HuH-7.5 (cell line): ENCODE measurements around the gene GRAMD2A.
A peak's percentile ranks its signal among the peaks of the same experiment; 100 is the strongest.
"Not testable (repeated sequence)": the region's sequence is repeated elsewhere in the genome, so short reads cannot be mapped to it uniquely, and the experiment has no call there.

Experiments
- DNase-seq: peaks from one replicate; pipeline ENCODE4 v3.0.0; 2011; ENCODE audit warnings: low spot score

The GRAMD2A gene

DNA sequence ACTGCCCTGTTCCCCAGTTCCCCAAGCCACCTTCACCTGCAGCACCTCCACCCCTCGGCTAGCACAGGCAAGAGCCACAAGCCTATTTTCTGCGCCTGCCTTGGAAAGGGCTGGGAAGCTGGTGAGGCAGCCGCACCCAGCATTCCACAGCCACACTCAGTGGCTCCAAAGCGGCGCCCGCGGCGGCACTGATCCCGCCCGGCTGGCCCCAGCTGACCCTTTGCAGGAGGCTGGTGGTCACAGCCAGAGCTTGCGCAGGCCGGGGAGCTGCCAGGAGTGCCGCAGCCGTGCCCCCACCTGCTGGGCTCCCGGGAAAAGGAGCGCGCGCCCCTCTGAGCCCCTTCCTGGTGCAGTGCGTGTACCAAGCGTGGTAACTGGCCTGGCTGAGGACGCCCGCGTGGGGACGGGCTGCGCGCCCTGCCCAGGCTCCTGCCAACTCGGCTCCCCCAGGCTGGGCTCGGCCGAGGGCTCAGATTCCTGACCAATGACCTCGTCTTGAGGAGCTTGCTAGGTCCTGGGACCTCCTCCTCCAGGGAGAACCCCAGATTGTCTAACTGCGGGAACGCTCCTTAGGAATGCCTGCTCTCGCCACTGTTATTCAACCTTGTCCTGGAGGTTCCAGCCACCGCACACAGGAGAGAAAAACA, 13.3 kb downstream of the GRAMD2A start:
- peak; percentile 93 for DNase-seq

DNA sequence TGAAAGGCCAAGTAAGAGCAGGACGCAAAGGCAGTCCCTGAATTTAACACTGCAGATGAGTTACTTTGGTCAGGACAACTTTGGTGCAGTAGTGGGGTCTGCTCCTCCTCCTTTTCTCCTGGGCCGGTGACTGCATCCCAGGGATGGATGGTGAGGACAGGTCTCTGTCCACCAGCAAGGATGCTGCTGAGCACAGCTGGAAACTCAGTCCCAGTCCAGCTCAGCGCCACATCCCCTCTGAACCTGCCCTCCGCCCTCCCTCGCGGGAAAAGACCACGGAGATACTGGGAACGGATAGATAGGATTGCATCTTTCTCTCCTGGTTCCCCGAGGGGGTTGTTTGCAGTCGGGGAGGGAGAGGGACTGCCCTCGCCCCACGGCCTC, 13.8 kb downstream of the GRAMD2A start:
- DNase-seq = peak; percentile 44

DNA sequence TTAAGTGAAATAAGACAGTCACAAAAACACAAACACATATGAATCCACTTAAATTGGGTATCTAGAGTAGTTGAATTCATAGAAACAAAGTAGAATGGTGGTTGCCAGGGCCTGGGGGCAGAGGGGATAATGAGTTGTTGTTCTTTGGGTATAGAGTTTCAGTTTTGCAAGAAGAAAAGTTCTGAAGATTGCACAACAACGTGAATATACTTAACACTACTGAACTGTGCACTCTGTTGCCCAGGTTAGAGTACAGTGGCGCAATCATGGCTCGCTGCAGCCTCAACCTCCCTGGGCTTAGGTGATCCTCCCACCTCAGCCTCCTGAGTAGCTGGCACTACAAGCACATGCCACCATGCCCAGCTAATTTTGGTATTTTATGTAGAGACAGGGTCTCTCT, 14.9 kb downstream of the GRAMD2A start:
- peak; percentile 66 for DNase-seq

DNA sequence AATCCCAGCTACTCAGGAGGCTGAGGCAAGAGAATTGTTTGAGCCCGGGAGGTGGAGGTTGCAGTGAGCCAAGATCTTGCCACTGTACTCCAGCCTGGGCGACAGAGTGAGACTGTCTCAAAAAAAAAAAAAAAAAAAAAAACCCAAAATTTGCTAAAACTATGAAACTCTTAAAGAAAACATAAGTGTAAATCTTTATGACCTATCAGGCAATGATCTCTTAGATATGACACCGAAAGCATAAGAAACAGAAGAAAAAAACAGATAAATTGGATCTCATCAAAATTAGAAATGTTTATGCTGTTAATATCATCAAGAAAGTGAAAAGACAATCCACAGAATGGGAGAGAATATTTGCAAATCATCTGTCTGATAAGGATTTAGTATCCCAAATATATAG, 15.3 kb downstream of the GRAMD2A start:
- DNase-seq = no peak

DNA sequence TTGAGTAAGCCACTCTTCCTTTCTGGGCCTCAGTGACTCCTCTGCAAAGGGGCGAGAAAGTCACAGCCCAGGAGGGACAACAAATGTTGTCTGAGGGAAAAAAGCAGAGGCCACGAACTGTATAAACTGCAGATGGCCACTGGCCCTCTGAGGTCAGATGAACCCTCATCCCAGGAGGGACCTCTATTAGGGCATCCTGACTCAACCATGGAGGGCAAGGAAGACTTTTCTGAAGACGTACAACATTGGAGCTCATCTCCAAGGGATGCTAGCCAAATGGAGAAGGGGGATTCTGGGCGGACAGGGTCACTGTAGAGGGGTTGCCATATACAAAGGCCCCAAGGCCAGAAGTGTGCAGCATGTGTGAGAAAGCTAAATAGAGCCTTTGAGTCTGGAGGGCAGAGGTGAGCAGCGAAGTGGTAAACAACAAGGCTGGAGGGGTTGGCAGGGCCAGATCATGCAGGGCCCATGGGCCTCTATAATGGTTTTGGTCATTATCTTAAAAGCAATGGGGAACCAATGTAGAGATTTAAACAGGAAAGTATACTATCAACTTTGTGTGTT, 16.7 kb downstream of the GRAMD2A start:
- DNase-seq = no peak

DNA sequence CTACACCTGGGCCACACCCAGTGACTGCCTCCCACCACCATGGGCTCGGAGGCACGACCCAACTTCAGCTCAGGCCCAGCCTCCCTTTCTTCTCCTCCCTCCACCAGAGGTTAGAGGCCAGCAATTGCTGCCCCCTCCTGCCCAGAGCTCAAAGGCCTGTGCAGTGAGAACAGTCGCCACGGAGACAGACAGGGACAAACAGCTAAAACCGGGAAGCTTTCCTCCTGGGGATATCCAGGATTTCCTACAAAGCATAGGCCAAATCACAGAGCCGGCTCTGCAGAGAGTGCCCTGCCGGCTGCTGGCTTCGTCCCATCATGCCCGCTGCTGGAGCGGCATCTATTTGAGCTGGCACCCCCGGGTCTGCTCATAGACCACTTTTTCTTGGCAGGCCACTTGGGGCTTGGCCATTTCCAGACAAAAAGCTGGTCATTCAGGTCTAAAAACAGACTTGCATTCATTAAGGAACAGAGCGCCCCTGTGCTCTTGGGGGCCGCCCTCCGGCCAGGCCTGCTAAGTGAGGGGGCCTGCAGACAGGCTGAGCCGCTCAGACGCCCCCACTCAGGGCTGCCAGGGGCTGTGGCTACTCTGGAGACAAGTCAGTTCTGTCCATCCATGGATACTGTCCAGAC, 17.5 kb downstream of the GRAMD2A start:
- peak; percentile 59 for DNase-seq

DNA sequence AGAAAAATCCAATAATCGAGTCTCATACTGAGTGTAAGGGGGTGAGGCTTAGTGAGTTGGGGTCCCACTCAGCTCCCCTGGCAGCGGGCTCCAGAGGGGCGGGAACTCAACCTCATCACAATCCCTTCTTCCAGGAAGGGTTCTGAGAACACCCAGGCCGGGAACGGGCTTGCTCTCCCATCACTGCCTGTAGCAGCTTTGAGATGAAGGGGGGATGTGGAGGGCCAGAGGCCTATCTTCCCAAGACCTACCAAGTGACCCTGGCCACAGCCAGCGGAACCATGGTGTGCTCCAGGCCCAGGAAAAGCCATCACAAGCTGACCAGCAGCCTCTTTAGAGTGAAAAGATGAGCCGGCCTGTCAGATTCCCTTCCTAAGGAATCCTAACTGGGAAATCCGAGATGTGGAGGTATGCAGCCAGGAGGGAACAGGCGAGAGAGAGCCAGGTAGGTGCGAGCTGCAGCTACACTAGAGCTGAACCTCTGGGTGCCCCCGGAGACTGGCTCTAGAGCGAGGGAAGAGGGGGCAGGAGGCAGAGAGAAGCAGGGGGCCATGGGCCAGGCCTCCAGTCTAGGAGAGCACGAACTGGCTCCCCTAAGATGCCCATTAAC, 18.5 kb downstream of the GRAMD2A start:
- DNase-seq = no peak

DNA sequence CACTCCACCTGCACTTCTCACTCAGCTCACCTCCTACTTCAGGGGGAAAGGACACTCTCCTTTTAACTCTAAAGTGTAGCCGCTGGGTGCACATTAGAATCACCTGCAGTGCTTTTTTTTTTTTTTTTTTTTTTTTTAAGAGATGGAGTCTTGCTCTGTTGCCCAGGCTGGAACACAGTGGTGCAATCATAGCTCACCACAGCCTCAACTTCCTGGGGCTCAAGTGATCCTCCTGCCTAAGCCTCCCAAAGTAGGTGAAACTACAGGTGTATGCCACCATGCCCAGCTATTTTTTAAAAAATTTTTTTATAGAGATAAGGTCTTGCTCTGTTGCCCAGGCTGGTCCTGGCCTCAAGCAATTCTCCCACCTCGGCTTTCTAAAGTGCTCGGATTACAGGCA, 20.8 kb downstream of the GRAMD2A start:
- no peak for DNase-seq

DNA sequence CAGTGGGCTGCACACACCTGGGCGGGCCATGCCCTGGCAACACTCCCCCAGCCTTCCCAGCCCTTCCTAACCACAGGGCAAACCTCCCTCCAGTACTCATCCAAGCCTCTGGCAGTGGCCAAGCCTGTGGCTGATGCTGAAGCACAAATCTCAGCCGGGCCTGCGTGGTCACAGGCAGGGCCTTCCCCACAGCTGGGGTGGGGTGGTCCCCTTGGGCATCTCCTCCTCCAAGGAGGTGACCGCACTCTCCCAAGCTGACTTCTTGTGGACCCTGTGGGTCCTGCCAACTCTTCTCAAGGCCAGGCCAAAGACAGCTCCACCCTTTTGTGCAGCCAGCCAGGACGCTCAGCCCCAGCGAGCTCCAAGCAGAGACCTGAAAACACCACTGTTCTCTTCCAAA, 21.4 kb downstream of the GRAMD2A start:
- no peak for DNase-seq

DNA sequence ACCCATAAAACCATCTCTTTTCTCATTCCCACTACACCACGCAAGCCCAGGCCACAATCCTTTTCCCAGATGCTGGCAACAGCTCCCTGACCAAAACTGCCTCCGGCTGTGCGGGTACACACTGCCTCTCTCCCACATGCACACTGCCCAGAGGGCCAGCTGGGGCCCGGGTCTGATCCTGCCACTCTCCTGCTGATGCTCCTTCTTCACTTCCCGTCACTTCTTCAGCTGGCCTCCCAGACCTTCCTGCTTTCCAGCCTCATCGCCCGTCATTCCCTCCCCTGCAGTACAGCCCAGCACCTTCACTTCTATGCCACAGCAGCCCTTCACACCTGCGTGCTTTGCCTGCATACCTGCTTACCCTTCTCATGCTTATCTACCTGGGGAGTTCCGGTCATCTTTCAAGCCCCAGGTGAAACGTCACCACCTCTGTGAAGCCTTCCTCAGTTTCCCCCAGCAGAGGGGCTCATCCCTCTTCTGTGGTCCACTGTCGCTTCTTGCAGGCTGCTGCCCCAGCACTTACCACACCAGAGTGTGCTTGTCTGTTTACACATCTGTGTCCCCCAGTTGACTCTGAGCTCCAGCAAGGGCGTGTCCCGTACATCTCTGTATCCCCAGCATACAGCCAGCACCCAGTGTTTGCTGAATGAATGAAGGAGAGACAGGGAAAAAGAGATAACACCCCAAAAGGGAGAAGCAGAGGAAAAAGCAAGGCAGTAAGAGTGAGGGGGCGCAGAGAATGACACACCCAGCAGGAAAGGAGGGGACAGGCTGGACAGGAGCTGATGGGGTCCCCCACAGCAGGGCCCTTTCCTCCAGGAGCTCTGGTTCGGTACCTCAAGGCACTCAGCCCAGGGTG, 22.2 kb downstream of the GRAMD2A start:
- DNase-seq = no peak

DNA sequence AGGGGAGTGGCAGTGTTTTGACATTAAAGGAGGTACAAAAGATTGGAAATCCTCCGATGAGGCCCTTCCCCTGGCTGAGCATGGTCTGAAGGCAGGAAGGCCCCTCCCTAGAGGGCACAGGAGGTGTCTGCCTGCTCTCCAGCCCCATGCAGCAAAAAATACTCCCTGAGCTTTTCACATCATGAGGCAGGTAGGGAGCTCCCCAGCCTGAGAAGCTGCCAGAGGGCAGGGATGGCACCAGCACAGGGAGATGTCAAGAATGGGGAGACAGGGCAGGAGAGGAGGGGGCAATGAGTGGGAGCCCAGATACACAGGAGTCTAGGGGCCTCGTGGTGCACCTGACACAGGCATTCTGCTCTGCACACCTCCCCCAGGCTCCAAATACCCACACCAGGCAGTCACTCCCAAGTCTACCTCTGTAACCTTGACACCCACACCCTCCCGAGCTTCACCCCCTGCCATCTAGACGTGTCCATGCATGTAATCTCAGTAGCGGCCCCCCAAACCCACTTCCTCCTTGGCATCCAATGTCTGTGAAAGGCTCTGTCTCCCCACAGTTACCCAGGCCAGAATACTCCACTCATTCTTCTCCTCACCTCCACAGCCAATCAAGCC, 22.9 kb downstream of the GRAMD2A start:
- DNase-seq = no peak

DNA sequence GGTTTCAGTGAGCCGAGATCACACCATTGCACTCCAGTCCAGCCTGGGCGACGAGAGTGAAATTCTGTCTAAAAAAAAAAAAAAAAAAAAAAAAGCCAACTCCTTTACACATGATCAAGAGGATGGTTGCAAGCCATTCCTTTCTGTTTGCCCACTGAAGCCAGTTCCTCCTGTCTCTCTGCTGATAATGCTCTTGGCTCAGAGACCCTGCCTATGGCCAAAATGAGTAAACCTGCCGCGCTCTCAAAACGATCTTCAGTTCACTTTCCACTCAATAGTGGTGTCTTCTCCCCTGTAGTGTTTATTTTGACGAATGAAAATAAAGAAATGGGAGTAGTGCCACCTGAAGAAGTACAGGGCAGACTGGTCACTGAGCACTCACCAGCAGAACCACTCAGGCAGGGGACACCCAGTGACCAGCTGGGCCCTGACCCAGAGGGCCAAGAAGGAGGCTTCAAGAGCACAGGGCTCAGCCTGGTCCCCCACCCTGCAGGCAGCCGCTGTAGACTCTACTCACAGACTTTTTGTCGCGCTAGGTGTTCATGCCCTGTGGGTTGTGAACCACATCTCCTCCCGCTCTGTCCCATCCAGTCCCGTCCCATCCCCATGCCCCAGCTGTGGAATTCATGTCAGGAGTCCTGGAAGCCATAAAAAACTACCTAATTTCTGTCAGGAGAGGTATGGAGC, 23.6 kb downstream of the GRAMD2A start:
- DNase-seq = no peak

DNA sequence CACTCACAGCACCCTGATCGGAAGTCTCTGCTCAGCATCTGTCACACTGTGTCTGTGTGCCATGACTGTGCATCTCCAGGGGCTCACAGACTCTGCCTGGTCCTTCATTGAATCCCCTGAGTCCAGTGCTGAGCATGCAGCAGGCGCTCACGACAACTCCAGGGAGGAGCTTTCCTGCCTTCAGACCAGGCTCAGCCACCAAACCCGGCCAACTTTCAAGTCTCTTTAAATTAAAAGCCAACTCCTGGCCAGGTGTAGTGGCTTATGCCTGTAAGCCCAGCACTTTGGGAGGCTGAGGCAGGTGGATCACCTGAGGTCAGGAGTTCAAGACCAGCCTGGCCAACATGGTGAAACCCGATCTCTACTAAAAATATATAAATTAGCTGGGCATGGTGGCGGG, 24.2 kb downstream of the GRAMD2A start:
- DNase-seq = no peak

DNA sequence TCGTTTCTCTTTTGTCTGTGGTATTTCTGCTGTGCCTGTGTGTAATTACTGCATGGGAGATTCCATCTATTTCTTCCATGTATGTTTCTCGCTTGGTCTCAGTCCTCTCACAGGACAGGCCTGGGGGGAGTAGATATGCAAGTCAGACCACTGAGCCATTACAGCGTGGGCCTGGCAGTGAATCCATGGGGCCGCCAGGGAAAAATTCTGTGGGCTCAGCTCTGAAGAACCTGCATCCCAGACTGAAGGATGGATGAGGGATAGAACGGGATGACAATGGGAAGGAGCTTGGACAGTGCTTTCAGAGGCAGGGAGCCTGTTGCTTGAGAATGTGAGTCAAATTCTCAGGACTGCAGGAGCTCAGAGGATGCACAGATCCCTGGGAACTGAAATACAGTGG, 24.8 kb downstream of the GRAMD2A start:
- DNase-seq = no peak

DNA sequence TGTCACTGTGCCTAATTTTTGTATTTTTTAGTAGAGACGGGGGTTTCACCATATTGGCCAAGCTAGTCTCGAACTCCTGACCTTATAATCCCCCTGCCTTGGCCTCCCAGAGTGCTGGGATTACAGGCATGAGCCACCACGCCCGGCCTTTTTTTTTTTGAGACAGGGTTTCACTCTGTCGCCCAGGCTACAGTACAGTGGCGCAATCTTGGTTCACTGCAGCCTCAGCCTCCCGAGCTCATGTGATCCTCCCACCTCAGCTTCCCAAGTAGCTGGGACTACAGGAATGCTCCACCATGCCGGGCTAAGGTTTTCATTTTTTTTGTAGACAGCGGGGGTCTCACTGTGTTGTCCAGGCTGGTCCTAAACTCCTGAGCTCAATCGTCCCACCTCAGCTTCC, 25.6 kb downstream of the GRAMD2A start:
- DNase-seq = not testable (repeated sequence)

DNA sequence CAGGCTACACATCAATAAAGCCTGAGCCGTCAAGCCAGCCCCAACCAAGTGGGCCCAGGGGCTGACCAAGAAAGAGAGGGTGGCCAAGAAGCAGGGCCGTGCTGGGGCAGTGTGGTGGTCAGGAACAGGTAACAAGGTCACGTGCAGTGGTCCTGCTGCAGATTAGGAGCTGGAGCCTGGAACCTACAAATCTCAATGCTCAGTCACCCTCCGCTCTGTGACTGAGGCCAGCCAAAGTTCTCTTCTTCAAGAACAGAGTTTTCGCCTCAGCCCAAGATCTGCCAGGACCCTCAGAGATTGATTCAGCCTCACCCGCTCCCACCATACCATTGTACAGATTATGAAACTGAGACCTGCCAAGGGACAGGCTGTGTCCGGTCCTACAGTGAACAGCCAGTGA, 26.9 kb downstream of the GRAMD2A start:
- DNase-seq = no peak

DNA sequence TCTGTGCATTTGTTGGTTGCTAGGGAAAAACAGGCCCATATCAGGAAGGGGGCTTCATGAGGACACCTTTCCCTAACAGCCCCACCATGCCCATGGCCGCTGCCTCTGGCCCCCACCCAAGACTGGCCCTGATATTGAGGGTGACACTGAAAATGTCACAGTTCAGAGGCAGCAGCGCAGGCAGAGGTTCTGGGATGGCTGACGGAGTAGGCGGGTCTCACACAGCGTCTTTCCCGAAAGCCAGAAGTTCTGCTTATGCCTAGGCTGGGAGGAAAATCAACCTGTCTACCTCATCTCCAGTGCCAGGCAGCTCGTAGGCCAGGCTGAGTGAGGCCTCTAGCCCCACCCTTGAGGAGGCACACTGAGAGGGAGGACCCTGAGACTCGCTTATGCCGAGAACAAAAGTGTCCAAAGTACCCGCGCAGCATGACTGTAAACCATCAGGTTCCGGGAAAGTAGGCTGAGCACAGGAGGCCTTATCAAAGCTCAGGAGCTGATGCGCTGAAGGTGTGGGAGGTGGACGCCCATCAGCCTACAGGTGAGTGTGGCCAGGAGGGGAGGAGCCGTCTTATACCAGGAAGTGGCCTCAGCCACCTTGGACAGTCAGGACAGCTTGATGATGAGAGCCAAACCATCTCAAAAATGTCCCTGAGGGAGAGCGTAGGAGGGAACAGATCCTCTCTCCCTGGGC, 27.5 kb downstream of the GRAMD2A start:
- no peak for DNase-seq

DNA sequence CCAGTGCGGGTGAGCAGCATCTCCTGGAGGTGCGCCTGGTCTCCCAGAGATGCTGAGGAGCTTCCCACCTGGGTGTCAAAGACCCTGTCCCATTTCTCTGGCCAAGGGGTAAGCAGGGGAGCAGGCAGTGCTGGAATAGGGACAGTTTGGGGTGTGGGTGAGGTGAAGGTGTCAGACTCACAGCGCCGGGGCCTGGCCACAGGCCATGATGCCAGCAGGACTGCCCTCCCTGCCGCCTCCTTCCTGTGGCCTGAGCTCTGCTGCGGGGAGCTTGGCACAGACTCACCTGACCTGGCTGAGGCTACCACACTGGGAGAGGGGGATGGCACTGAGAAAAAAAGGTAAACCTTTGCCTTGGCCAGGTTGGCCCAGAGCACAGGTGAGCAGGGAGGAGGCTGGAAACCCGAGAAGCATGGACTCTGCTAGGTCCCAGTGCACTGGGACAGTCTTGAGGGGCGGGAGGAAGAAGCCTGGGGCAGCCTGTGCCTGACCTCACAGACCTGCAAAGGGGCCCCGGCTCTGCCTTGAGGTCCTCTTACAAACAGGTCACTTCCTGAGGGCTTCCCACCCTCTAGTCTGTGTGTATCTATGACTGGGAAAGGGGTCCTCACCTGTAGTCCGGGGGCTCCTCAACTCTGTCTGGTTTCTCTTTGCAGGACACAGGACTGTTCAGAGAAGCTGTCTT, 28.2 kb downstream of the GRAMD2A start:
- DNase-seq = no peak

DNA sequence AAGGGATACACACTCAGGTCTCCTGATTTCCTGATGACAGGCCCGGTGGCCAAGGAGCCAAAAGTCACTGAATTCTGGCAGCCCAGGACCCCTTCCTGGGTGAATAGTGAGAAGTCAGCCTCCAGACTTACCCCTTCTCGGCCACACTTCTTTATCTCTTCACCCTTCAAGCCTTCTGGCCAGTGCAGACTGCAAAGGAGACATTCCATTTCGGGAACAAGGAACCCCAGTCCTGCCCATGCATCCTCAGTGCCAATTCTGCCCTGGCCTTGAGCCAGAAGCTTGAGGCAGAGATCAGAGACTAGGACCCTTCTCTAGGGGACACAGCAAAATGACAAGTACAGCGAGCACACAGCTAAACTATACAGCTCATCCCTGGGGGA, 28.8 kb downstream of the GRAMD2A start:
- DNase-seq = no peak

DNA sequence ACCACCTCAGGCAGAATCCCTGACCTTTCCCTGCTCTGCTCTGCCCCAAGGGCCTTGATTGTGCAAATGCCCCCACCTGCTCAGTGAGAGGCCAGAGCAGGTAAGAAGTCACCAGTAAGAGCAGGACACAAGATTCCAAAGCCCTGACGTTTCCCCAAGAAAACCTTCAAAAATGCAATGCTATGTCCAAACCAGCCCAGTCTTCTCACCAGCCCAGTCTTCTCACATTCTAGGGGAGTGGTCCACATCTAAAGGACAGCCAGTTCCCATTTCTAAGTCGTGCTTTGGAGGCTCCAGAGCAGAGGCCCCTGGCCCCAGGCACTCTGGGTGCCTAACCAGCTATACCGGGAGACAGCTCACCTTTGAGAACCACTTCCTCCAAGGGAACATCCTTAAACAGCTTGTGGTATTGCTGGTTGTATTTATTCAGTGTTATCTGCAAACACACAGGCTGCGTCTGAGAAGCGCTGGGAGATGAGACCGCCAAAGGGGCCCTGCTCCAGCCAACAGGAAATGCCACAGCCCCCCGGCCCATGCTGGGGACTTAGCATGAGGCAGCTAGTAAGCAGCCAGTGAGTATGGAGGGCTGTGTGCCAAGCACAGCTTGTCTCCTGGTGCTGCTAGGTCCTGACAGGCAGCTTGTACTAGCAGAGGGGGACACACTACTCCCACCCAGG, 29.3 kb downstream of the GRAMD2A start:
- DNase-seq = no peak
